Kidney capillary endothelial cell (primary cell): Measurements from ENCODE around the gene NFATC1.

Experiments used
- DNase-seq: peaks from one replicate; pipeline ENCODE4 v3.0.0-alpha.2; 2018; ENCODE audit warnings: low spot score

Gene NFATC1

GRCh38 chr18:79423211-79424007 is 27.7 kb downstream of the NFATC1 start:
- no peak for DNase-seq

- DNase-seq, result no peak
Observed at GRCh38 chr18:79424008-79424565, 28.4 kb downstream of the NFATC1 start.

- DNase-seq, result no peak
Observed at GRCh38 chr18:79424880-79425568, 29.3 kb downstream of the NFATC1 start.

- DNase-seq, result no peak
Observed at GRCh38 chr18:79425569-79425886, 29.8 kb downstream of the NFATC1 start.

GRCh38 chr18:79426376-79427300 is 30.9 kb downstream of the NFATC1 start:
- no peak for DNase-seq

- no peak for DNase-seq
Observed at GRCh38 chr18:79427368-79428225, 31.9 kb downstream of the NFATC1 start.

- no peak for DNase-seq
Observed at GRCh38 chr18:79428287-79428686, 32.6 kb downstream of the NFATC1 start.

GRCh38 chr18:79429381-79429780 is 33.7 kb downstream of the NFATC1 start:
- no peak for DNase-seq

GRCh38 chr18:79429785-79430281 is 34.1 kb downstream of the NFATC1 start:
- no peak for DNase-seq

- DNase-seq, result no peak
Observed at GRCh38 chr18:79432376-79433120, 36.8 kb downstream of the NFATC1 start.

GRCh38 chr18:79433431-79433830 is 37.7 kb downstream of the NFATC1 start:
- no peak for DNase-seq

- no peak for DNase-seq
Observed at GRCh38 chr18:79434607-79435401, 39.1 kb downstream of the NFATC1 start.

- no peak for DNase-seq
Observed at GRCh38 chr18:79436556-79437275, 41.0 kb downstream of the NFATC1 start.

GRCh38 chr18:79438089-79438897 is 42.6 kb downstream of the NFATC1 start:
- DNase-seq, result no peak

GRCh38 chr18:79438898-79439627 is 43.3 kb downstream of the NFATC1 start:
- DNase-seq, result no peak

GRCh38 chr18:79439628-79440023 is 43.9 kb downstream of the NFATC1 start:
- no peak for DNase-seq
